DND-41 (cell line): ENCODE data around the gene RASGRP1.

Experiments used
- ATAC-seq: fragments of 200-7000 bp; cut with Tn5 transposase; 3 replicates; pipeline ENCODE4 v1.9.1; 2021; ENCODE audit warnings: low read depth; ENCODE audit not compliant: insufficient read depth
- DNase-seq: peaks from one replicate; pipeline ENCODE4 v3.0.0-alpha.2; 2020
- H2AFZ ChIP-seq: 2 replicates; pipeline ENCODE4 v1.6.0; 2012; ENCODE audit warnings: low read depth, low read length
- H3K27ac ChIP-seq: 2 replicates; pipeline ENCODE4 v1.5.1; 2012; ENCODE audit warnings: low read length, inconsistent platforms
- H3K27me3 ChIP-seq: fragments of 200-600 bp; sonication (generic); 2 replicates; pipeline ENCODE4 v1.6.0; 2012; ENCODE audit warnings: low read length, mild to moderate bottlenecking, inconsistent platforms; ENCODE audit not compliant: insufficient read depth, poor library complexity
- H3K36me3 ChIP-seq: 2 replicates; pipeline ENCODE4 v1.5.1; 2012; ENCODE audit warnings: low read length, inconsistent platforms; ENCODE audit not compliant: insufficient read depth
- H3K4me1 ChIP-seq: 2 replicates; pipeline ENCODE4 v1.5.1; 2012; ENCODE audit warnings: mild to moderate bottlenecking, low read length; ENCODE audit not compliant: insufficient read depth
- H3K4me2 ChIP-seq: 2 replicates; pipeline ENCODE4 v1.6.0; 2012; ENCODE audit warnings: mild to moderate bottlenecking, moderate library complexity, low read length, inconsistent platforms; ENCODE audit not compliant: insufficient read depth
- H3K4me3 ChIP-seq, 2 experiments: fragments of 200-600 bp in 1 of 2; shearing (Covaris generic) in 1 of 2; 2 replicates each; pipeline ENCODE4 v1.5.1; 2012 to 2016; ENCODE audit warnings: inconsistent platforms in 2 of 2, low read length in 2 of 2, mild to moderate bottlenecking in 2 of 2, low read depth in 1 of 2, moderate library complexity in 1 of 2
- H3K79me2 ChIP-seq: 2 replicates; pipeline ENCODE4 v1.6.0; 2012; ENCODE audit warnings: low read length, inconsistent platforms; ENCODE audit not compliant: insufficient read depth
- H3K9ac ChIP-seq: 2 replicates; pipeline ENCODE4 v1.6.0; 2012; ENCODE audit warnings: low read depth, mild to moderate bottlenecking, inconsistent platforms, low read length, moderate library complexity
- H3K9me3 ChIP-seq: 2 replicates; pipeline ENCODE4 v1.5.1; 2012; ENCODE audit warnings: low read length, moderate library complexity, mild to moderate bottlenecking, inconsistent platforms; ENCODE audit not compliant: insufficient read depth, severe bottlenecking
- H4K20me1 ChIP-seq: 2 replicates; pipeline ENCODE4 v1.6.0; 2012; ENCODE audit warnings: low read length; ENCODE audit not compliant: insufficient read depth
- EZH2 ChIP-seq: IDR thresholded peaks from 3 replicates; pipeline ENCODE4 v1.6.1; 2012; ENCODE audit warnings: borderline replicate concordance, low read depth, mild to moderate bottlenecking, moderate library complexity, low read length, inconsistent platforms; ENCODE audit not compliant: severe bottlenecking
- TF ChIP-seq, protein P1 (sequence below): IDR thresholded peaks from 2 replicates; pipeline ENCODE4 v1.5.1; 2012; ENCODE audit warnings: borderline replicate concordance, low read length, moderate library complexity, mild to moderate bottlenecking; ENCODE audit not compliant: poor library complexity, severe bottlenecking; ENCODE audit errors: extremely low read depth

The RASGRP1 gene

GRCh38 chr15:38545179-38545578, 19.4 kb downstream of the RASGRP1 start:
- Histone ChIP-seq H3K27ac (no peak overlapping the region), H4K20me1 (no peaks in the 10 kb centered on the region)

DNA sequence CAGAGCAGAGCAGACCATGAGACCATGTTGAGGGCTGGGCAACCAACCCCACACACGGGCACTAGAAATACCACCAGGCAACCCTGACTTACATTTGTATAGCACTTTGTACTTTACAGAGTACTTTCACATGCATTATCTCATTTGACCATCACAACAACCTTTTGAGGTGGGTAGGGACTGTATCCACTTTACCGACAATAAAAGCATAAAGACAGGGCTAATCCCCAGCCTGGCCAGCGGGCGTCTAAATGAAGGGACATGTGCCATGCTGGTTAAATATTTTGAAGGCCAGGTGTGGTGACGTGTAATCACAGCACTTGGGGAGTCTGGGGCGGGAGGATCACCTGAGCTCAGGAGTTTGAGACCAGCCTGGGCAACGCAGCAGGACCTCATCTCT, 23.6 kb downstream of the RASGRP1 start:
- Histone ChIP-seq H3K9me3 (no peaks in the 10 kb centered on the region), H3K4me1 (no peaks in the 10 kb centered on the region), H4K20me1 (no peaks in the 10 kb centered on the region), H3K27ac (no peak overlapping the region), H3K4me2 (no peak overlapping the region), H3K27me3 (no peaks in the 10 kb centered on the region), H3K4me3 (no peak overlapping the region), H3K36me3 (no peaks in the 10 kb centered on the region), H3K9ac (no peak overlapping the region), H2AFZ (no peak overlapping the region), H3K79me2 (no peaks in the 10 kb centered on the region)
- DNase-seq = no peak
- no peak for ATAC-seq
- TF ChIP-seq, protein P1, sequence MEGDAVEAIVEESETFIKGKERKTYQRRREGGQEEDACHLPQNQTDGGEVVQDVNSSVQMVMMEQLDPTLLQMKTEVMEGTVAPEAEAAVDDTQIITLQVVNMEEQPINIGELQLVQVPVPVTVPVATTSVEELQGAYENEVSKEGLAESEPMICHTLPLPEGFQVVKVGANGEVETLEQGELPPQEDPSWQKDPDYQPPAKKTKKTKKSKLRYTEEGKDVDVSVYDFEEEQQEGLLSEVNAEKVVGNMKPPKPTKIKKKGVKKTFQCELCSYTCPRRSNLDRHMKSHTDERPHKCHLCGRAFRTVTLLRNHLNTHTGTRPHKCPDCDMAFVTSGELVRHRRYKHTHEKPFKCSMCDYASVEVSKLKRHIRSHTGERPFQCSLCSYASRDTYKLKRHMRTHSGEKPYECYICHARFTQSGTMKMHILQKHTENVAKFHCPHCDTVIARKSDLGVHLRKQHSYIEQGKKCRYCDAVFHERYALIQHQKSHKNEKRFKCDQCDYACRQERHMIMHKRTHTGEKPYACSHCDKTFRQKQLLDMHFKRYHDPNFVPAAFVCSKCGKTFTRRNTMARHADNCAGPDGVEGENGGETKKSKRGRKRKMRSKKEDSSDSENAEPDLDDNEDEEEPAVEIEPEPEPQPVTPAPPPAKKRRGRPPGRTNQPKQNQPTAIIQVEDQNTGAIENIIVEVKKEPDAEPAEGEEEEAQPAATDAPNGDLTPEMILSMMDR = no peak
- TF ChIP-seq EZH2 = no peak

More at GRCh38 chr15:38545179-38545578, 19.4 kb downstream of the RASGRP1 start:
- Histone ChIP-seq H3K79me2 (no peaks in the 10 kb centered on the region), H3K36me3 (peaks cover 6% of the 10 kb centered on the region; the same call in 1 of the 2 replicates), H3K27me3 (no peaks in the 10 kb centered on the region), H3K4me2 (no peak overlapping the region), H3K4me3 (no peak overlapping the region), H3K9me3 (no peaks in the 10 kb centered on the region), H3K4me1 (no peaks in the 10 kb centered on the region), H2AFZ (no peak overlapping the region), H3K9ac (no peak overlapping the region)
- TF ChIP-seq, protein P1 = no peak
- no peak for TF ChIP-seq EZH2
- no peak for DNase-seq
- no peak for ATAC-seq

DNA sequence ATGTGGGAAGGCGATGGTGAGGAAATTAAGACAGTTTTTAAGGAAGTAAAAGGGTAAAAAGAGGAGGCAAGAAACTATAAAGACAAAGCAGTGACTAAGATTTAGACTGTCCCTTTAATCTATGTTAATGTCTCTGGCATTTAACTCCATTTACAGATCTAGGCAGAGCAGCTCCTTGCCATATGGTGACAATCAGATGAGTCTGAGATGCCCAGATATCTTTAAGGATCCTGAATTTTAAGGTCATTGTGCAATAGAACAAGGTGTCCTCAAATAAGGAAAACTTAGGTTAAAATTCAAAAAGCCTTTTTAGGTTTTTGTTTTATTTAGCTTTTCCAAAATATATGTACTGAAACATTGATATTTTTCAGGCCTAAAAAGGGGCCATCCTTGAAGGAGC, 24.1 kb downstream of the RASGRP1 start:
- DNase-seq = no peak
- H3K36me3 ChIP-seq = no peaks in the 10 kb centered on the region
- H3K9ac ChIP-seq = no peak overlapping the region
- no peak for ATAC-seq
- H3K79me2 ChIP-seq = no peaks in the 10 kb centered on the region
- no peaks in the 10 kb centered on the region for H3K27me3 ChIP-seq
- no peaks in the 10 kb centered on the region for H4K20me1 ChIP-seq
- no peak overlapping the region for H3K27ac ChIP-seq
- H2AFZ ChIP-seq = no peak overlapping the region
- TF ChIP-seq, protein P1 = no peak
- no peak for TF ChIP-seq EZH2
- no peaks in the 10 kb centered on the region for H3K4me1 ChIP-seq
- H3K4me2 ChIP-seq = no peak overlapping the region
- no peak overlapping the region for H3K4me3 ChIP-seq
- no peaks in the 10 kb centered on the region for H3K9me3 ChIP-seq

GRCh38 chr15:38539008-38539343, 25.6 kb downstream of the RASGRP1 start:
- ATAC-seq (no peak), DNase-seq (no peak)
- H3K4me3 ChIP-seq = no peak overlapping the region
- no peaks in the 10 kb centered on the region for H3K27me3 ChIP-seq
- H3K4me2 ChIP-seq = no peak overlapping the region
- H3K36me3 ChIP-seq = no peaks in the 10 kb centered on the region
- TF ChIP-seq, protein P1 = no peak
- TF ChIP-seq EZH2 = no peak
- no peaks in the 10 kb centered on the region for H3K9me3 ChIP-seq
- H3K79me2 ChIP-seq = no peaks in the 10 kb centered on the region
- no peaks in the 10 kb centered on the region for H4K20me1 ChIP-seq
- no peak overlapping the region for H3K9ac ChIP-seq
- H2AFZ ChIP-seq = no peak overlapping the region
- no peaks in the 10 kb centered on the region for H3K4me1 ChIP-seq
- no peak overlapping the region for H3K27ac ChIP-seq
